RWPE2 (cell line): ENCODE data around the gene HILPDA.

Source experiments
- ATAC-seq: fragments of 200-7000 bp; cut with Tn5 transposase; 3 replicates; pipeline ENCODE4 v1.9.1; 2021; ENCODE audit warnings: low read depth
- DNase-seq: peaks from one replicate; pipeline ENCODE4 v3.0.0-alpha.2; 2020; ENCODE audit warnings: low spot score
- H3K27ac ChIP-seq: fragments of 450-650 bp; 2 replicates; pipeline ENCODE4 v1.5.1; 2017; ENCODE audit warnings: mild to moderate bottlenecking; ENCODE audit not compliant: poor library complexity, severe bottlenecking
- H3K27me3 ChIP-seq: fragments of 250-450 bp; sonication (Bioruptor Pico); 2 replicates; pipeline ENCODE4 v1.5.1; 2021; ENCODE audit warnings: mild to moderate bottlenecking, moderate library complexity; ENCODE audit not compliant: insufficient read depth, poor library complexity, severe bottlenecking
- H3K36me3 ChIP-seq: fragments of 250-450 bp; sonication (Bioruptor Pico); 2 replicates; pipeline ENCODE4 v1.5.1; 2020; ENCODE audit warnings: low read depth, mild to moderate bottlenecking, moderate library complexity
- H3K4me1 ChIP-seq: fragments of 250-450 bp; sonication (Bioruptor Pico); 2 replicates; pipeline ENCODE4 v1.5.1; 2021; ENCODE audit warnings: mild to moderate bottlenecking, moderate library complexity; ENCODE audit not compliant: insufficient read depth, poor library complexity, severe bottlenecking
- H3K4me3 ChIP-seq: fragments of 250-450 bp; sonication (Bioruptor Pico); 2 replicates; pipeline ENCODE4 v1.5.1; 2021; ENCODE audit warnings: mild to moderate bottlenecking, moderate library complexity; ENCODE audit not compliant: severe bottlenecking
- H3K9me3 ChIP-seq: fragments of 250-450 bp; sonication (Bioruptor Pico); 2 replicates; pipeline ENCODE4 v1.5.1; 2021; ENCODE audit warnings: mild to moderate bottlenecking, moderate library complexity; ENCODE audit not compliant: severe bottlenecking
- CTCF ChIP-seq: fragments of 450-650 bp; IDR thresholded peaks from one replicate; pipeline ENCODE4 v1.5.1; 2017; ENCODE audit warnings: mild to moderate bottlenecking, moderate library complexity; ENCODE audit not compliant: poor library complexity, severe bottlenecking

The HILPDA gene

GRCh38 chr7:128417071-128417470 is 38.6 kb upstream of the HILPDA start:
- Histone ChIP-seq H3K9me3 (no peaks in the 10 kb centered on the region), H3K36me3 (no peaks in the 10 kb centered on the region), H3K27me3 (no peaks in the 10 kb centered on the region), H3K27ac (no peak overlapping the region), H3K4me3 (no peak overlapping the region), H3K4me1 (no peaks in the 10 kb centered on the region)
- TF ChIP-seq CTCF, result no peak
- ATAC-seq (no peak), DNase-seq (no peak)

DNA sequence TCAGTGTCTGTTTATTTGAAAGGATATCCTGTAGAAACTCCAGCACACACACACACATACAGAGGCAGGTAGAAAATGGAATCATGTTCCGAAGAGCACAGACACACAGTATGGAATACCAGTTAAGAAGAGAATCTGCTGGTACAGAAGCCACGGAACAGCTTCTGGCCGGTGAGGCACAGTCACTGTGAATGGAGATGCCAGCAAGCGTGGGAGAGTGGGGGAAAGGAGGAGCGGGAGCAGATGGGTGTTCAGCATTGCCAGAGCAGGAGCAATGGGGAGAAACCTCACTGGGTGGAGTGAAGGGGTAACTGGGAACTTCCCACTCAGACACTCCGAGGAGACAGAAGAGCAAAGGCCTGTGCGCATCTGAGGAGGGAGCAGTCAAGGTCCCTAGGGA is 36.4 kb upstream of the HILPDA start:
- ATAC-seq (no peak), DNase-seq (no peak)
- Histone ChIP-seq H3K4me3 (no peak overlapping the region), H3K4me1 (no peaks in the 10 kb centered on the region), H3K9me3 (no peaks in the 10 kb centered on the region), H3K36me3 (no peaks in the 10 kb centered on the region), H3K27ac (no peak overlapping the region), H3K27me3 (no peaks in the 10 kb centered on the region)
- no peak for TF ChIP-seq CTCF

DNA sequence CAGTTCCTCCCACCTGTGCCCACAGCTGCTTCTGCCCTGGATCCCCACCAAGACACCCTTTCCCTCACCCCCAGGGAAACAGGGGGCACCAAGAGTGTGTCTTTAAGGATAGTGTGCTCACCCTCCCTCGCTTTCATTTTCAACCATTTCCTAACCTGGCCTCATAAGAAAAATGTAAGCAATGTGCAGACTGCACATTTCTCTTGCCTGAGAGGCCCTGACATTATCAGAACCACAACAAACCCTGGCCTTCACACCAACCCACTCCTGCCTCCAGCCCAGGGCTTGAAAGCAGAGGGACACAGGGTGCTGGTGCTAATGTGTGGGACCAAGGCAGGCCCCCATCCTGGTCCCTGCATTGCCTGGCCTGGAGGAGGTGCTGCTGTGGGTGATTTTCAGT is 34.9 kb upstream of the HILPDA start:
- Histone ChIP-seq H3K9me3 (no peaks in the 10 kb centered on the region), H3K27me3 (no peaks in the 10 kb centered on the region), H3K27ac (no peak overlapping the region), H3K4me1 (no peaks in the 10 kb centered on the region), H3K36me3 (no peaks in the 10 kb centered on the region), H3K4me3 (no peak overlapping the region)
- ATAC-seq, result no peak
- no peak for TF ChIP-seq CTCF
- DNase-seq, result no peak

GRCh38 chr7:128421384-128421783 is 34.3 kb upstream of the HILPDA start:
- no peaks in the 10 kb centered on the region for H3K27me3 ChIP-seq
- TF ChIP-seq CTCF, result no peak

GRCh38 chr7:128422037-128422436 is 33.6 kb upstream of the HILPDA start:
- TF ChIP-seq CTCF, result no peak
- Histone ChIP-seq H3K27me3 (no peaks in the 10 kb centered on the region), H3K4me3 (no peak overlapping the region), H3K9me3 (no peaks in the 10 kb centered on the region), H3K36me3 (no peaks in the 10 kb centered on the region), H3K27ac (no peak overlapping the region), H3K4me1 (no peaks in the 10 kb centered on the region)
- ATAC-seq (no peak), DNase-seq (no peak)

More at GRCh38 chr7:128421384-128421783, 34.3 kb upstream of the HILPDA start:
- ATAC-seq (no peak), DNase-seq (no peak)
- H3K9me3 ChIP-seq, result no peaks in the 10 kb centered on the region
- no peaks in the 10 kb centered on the region for H3K4me1 ChIP-seq
- H3K4me3 ChIP-seq, result no peak overlapping the region
- no peak overlapping the region for H3K27ac ChIP-seq
- no peaks in the 10 kb centered on the region for H3K36me3 ChIP-seq
